WTC11 (cell line): ENCODE results near the gene TSPAN6. TPM values are rescaled to one million over a fixed set of nuclear protein-coding genes. Genes with fewer than 3 reads are reported as not detected.
A peak's percentile ranks its signal among the peaks of the same experiment; 100 is the strongest.

ENCODE experiments used
- ATAC-seq: fragments of 200-7000 bp; cut with Tn5 transposase; 2 replicates; pipeline ENCODE4 v1.10.0; 2021; ENCODE audit warnings: mild to moderate bottlenecking, moderate library complexity
- CTCF ChIA-PET: fragments of 300-600 bp; sonication (Branson Sonifier 250); formaldehyde crosslinking; loops from one replicate; lab custom pipeline; 2021; ENCODE audit warnings: antibody characterized with exemption; lab: Charles Lee
- POLR2A ChIA-PET: fragments of 350-600 bp; sonication (Branson Sonifier 250); formaldehyde crosslinking; loops from one replicate; lab custom pipeline; 2021; ENCODE audit warnings: antibody characterized with exemption; lab: Charles Lee
- DNase-seq: peaks from one replicate; pipeline ENCODE4 v3.0.0; 2021; ENCODE audit warnings: low spot score
- H3K27ac Mint-ChIP-seq: 2 replicates; pipeline ENCODE4 v1.8.0; 2021; ENCODE audit warnings: mixed read lengths
- H3K27me3 Mint-ChIP-seq: 2 replicates; pipeline ENCODE4 v1.8.0; 2021; ENCODE audit warnings: low read depth, mild to moderate bottlenecking, moderate library complexity, mixed read lengths
- H3K36me3 Mint-ChIP-seq: 2 replicates; pipeline ENCODE4 v1.8.0; 2021; ENCODE audit warnings: mixed read lengths
- H3K4me1 Mint-ChIP-seq: 2 replicates; pipeline ENCODE4 v1.8.0; 2022; ENCODE audit warnings: mixed read lengths
- H3K4me3 Mint-ChIP-seq: 2 replicates; pipeline ENCODE4 v1.8.0; 2021; ENCODE audit warnings: mild to moderate bottlenecking, moderate library complexity, mixed read lengths
- H3K9me3 Mint-ChIP-seq: 2 replicates; pipeline ENCODE4 v1.8.0; 2021; ENCODE audit warnings: mixed read lengths
- CREM ChIP-seq: sonication (generic); formaldehyde crosslinking; IDR thresholded peaks from 2 replicates; pipeline ENCODE4 v1.8.1; 2022; ENCODE audit warnings: mild to moderate bottlenecking, missing genetic modification reagents, moderate library complexity
- ELF4 ChIP-seq: sonication (generic); formaldehyde crosslinking; IDR thresholded peaks from 2 replicates; pipeline ENCODE4 v1.8.1; 2022; ENCODE audit warnings: low read depth, mild to moderate bottlenecking, moderate library complexity, missing genetic modification reagents
- EMX1 ChIP-seq: fragments of 250-450 bp; sonication (Bioruptor Pico); IDR thresholded peaks from 2 replicates; pipeline ENCODE4 v1.8.0; 2021; ENCODE audit warnings: mild to moderate bottlenecking
- ETV6 ChIP-seq: sonication (generic); formaldehyde crosslinking; IDR thresholded peaks from 2 replicates; pipeline ENCODE4 v1.8.1; 2022; ENCODE audit warnings: mild to moderate bottlenecking, missing genetic modification reagents
- GTF2I ChIP-seq: fragments of 250-450 bp; sonication (Bioruptor Pico); conservative IDR thresholded peaks from 2 replicates; pipeline ENCODE4 v1.4.0; 2021; ENCODE audit warnings: mild to moderate bottlenecking
- NFATC4 ChIP-seq: fragments of 250-450 bp; sonication (Bioruptor Pico); IDR thresholded peaks from 2 replicates; pipeline ENCODE4 v1.9.0; 2021; ENCODE audit warnings: mild to moderate bottlenecking
- NFE2L1 ChIP-seq: sonication (generic); formaldehyde crosslinking; IDR thresholded peaks from 2 replicates; pipeline ENCODE4 v1.8.1; 2023; ENCODE audit warnings: missing genetic modification reagents
- OVOL2 ChIP-seq: fragments of 250-450 bp; sonication (Bioruptor Pico); IDR thresholded peaks from 2 replicates; pipeline ENCODE4 v1.9.0; 2021; ENCODE audit warnings: mild to moderate bottlenecking, borderline replicate concordance
- RELA ChIP-seq: sonication (generic); formaldehyde crosslinking; IDR thresholded peaks from 2 replicates; pipeline ENCODE4 v1.8.1; 2022; ENCODE audit warnings: missing genetic modification reagents, mild to moderate bottlenecking, borderline replicate concordance
- TEAD1 ChIP-seq: sonication (generic); formaldehyde crosslinking; IDR thresholded peaks from 2 replicates; pipeline ENCODE4 v1.8.0; 2022; ENCODE audit warnings: mild to moderate bottlenecking, missing genetic modification reagents
- USF1 ChIP-seq: sonication (generic); formaldehyde crosslinking; IDR thresholded peaks from 2 replicates; pipeline ENCODE4 v1.8.0; 2022; ENCODE audit warnings: mild to moderate bottlenecking, missing genetic modification reagents
- ZBTB21 ChIP-seq: sonication (generic); formaldehyde crosslinking; IDR thresholded peaks from 2 replicates; pipeline ENCODE4 v1.8.1; 2023; ENCODE audit warnings: mild to moderate bottlenecking, missing genetic modification reagents, borderline replicate concordance
- ZBTB43 ChIP-seq: sonication (generic); formaldehyde crosslinking; IDR thresholded peaks from 2 replicates; pipeline ENCODE4 v1.8.1; 2023; ENCODE audit warnings: mild to moderate bottlenecking, missing genetic modification reagents
- ZNF317 ChIP-seq: sonication (generic); formaldehyde crosslinking; IDR thresholded peaks from 2 replicates; pipeline ENCODE4 v1.8.1; 2023; ENCODE audit warnings: low read depth, mild to moderate bottlenecking, moderate library complexity, missing genetic modification reagents, borderline replicate concordance
- ZNF671 ChIP-seq: fragments of 250-450 bp; sonication (Bioruptor Pico); IDR thresholded peaks from 2 replicates; pipeline ENCODE4 v1.8.0; 2021; ENCODE audit warnings: mild to moderate bottlenecking
- total RNA-seq: library from RNA; stranded (reverse); gene quantifications from 3 replicates; pipeline ENCODE4 v1.2.3, GENCODE V29; 2021
- TF ChIP-seq, protein P1 (sequence below): sonication (generic); formaldehyde crosslinking; IDR thresholded peaks from 2 replicates; pipeline ENCODE4 v1.8.0; 2022; ENCODE audit warnings: mild to moderate bottlenecking, missing genetic modification reagents
- TF ChIP-seq, protein P2 (sequence below): fragments of 250-450 bp; sonication (Bioruptor Pico); IDR thresholded peaks from 2 replicates; pipeline ENCODE4 v1.9.0; 2021; ENCODE audit warnings: mild to moderate bottlenecking
- TF ChIP-seq, protein P3 (sequence below): fragments of 250-450 bp; sonication (Bioruptor Pico); IDR thresholded peaks from 2 replicates; pipeline ENCODE4 v1.9.0; 2021; ENCODE audit warnings: mild to moderate bottlenecking
- TF ChIP-seq, protein P4 (sequence below): sonication (generic); formaldehyde crosslinking; IDR thresholded peaks from 2 replicates; pipeline ENCODE4 v1.8.1; 2022; ENCODE audit warnings: mild to moderate bottlenecking, moderate library complexity, missing genetic modification reagents
- TF ChIP-seq, protein P5 (sequence below): sonication (generic); formaldehyde crosslinking; IDR thresholded peaks from 2 replicates; pipeline ENCODE4 v1.8.1; 2022; ENCODE audit warnings: low read depth, missing genetic modification reagents, borderline replicate concordance
- TF ChIP-seq, protein P6 (sequence below): fragments of 200-600 bp; IDR thresholded peaks from 2 replicates; pipeline ENCODE4 v1.8.0; 2022; ENCODE audit warnings: antibody characterized with exemption

Gene TSPAN6
- total RNA-seq, 1 experiment from 2014 or later = 47.0 TPM

GRCh38 chrX:100643212-100643611 is 6.6 kb upstream of the TSPAN6 start (continued):
- TF ChIP-seq, protein P1, sequence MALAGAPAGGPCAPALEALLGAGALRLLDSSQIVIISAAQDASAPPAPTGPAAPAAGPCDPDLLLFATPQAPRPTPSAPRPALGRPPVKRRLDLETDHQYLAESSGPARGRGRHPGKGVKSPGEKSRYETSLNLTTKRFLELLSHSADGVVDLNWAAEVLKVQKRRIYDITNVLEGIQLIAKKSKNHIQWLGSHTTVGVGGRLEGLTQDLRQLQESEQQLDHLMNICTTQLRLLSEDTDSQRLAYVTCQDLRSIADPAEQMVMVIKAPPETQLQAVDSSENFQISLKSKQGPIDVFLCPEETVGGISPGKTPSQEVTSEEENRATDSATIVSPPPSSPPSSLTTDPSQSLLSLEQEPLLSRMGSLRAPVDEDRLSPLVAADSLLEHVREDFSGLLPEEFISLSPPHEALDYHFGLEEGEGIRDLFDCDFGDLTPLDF (CRISPR knock-in tag) = no peak
- no peak for TF ChIP-seq TEAD1
- TF ChIP-seq RELA (CRISPR knock-in tag) = no peak
- no peak for TF ChIP-seq ZNF671 (CRISPR knock-in tag)
- TF ChIP-seq ZBTB21 (CRISPR knock-in tag) = no peak
- TF ChIP-seq, protein P2, sequence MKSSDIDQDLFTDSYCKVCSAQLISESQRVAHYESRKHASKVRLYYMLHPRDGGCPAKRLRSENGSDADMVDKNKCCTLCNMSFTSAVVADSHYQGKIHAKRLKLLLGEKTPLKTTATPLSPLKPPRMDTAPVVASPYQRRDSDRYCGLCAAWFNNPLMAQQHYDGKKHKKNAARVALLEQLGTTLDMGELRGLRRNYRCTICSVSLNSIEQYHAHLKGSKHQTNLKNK (CRISPR knock-in tag) = no peak
- no peak for TF ChIP-seq ELF4 (CRISPR knock-in tag)
- TF ChIP-seq, protein P3, sequence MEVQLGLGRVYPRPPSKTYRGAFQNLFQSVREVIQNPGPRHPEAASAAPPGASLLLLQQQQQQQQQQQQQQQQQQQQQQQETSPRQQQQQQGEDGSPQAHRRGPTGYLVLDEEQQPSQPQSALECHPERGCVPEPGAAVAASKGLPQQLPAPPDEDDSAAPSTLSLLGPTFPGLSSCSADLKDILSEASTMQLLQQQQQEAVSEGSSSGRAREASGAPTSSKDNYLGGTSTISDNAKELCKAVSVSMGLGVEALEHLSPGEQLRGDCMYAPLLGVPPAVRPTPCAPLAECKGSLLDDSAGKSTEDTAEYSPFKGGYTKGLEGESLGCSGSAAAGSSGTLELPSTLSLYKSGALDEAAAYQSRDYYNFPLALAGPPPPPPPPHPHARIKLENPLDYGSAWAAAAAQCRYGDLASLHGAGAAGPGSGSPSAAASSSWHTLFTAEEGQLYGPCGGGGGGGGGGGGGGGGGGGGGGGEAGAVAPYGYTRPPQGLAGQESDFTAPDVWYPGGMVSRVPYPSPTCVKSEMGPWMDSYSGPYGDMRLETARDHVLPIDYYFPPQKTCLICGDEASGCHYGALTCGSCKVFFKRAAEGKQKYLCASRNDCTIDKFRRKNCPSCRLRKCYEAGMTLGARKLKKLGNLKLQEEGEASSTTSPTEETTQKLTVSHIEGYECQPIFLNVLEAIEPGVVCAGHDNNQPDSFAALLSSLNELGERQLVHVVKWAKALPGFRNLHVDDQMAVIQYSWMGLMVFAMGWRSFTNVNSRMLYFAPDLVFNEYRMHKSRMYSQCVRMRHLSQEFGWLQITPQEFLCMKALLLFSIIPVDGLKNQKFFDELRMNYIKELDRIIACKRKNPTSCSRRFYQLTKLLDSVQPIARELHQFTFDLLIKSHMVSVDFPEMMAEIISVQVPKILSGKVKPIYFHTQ (CRISPR knock-in tag) = no peak

DNA sequence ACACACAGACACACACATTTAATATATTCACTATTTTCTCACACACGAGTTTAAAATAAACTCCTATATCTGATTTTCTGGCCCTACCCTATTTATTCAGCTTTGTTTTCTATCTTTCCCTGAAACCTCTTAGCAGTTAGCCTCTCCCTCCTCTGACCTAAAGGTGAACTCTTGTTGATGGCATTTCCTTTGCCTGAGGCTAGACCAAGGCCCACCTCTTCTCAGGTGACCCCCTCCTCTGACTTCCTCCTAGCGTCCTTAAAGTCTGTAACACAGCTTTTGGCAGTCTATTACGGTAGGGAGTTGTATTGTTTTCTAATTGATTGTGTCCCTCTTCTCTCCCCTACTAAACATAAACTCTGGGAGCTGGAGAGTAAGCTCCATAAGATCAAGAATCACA is 5.7 kb upstream of the TSPAN6 start:
- peak; percentile 80 for ATAC-seq
- no peak overlapping the region for H3K27ac Mint-ChIP-seq
- ChIA-PET POLR2A (no interaction called here), CTCF (no interaction called here)
- TF ChIP-seq NFATC4 (no peak), NFE2L1 (CRISPR knock-in tag) (no peak), USF1 (CRISPR knock-in tag) (no peak), ZBTB43 (no peak), EMX1 (no peak), OVOL2 (CRISPR knock-in tag) (no peak), ETV6 (CRISPR knock-in tag) (no peak), TEAD1 (no peak), ZNF317 (CRISPR knock-in tag) (no peak), GTF2I (CRISPR knock-in tag) (no peak), CREM (CRISPR knock-in tag) (no peak)
- TF ChIP-seq, protein P2 (CRISPR knock-in tag) = no peak
- TF ChIP-seq, protein P3 (CRISPR knock-in tag) = no peak
- TF ChIP-seq, protein P4, sequence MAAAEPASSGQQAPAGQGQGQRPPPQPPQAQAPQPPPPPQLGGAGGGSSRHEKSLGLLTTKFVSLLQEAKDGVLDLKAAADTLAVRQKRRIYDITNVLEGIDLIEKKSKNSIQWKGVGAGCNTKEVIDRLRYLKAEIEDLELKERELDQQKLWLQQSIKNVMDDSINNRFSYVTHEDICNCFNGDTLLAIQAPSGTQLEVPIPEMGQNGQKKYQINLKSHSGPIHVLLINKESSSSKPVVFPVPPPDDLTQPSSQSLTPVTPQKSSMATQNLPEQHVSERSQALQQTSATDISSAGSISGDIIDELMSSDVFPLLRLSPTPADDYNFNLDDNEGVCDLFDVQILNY (CRISPR knock-in tag) = no peak
- TF ChIP-seq, protein P5, sequence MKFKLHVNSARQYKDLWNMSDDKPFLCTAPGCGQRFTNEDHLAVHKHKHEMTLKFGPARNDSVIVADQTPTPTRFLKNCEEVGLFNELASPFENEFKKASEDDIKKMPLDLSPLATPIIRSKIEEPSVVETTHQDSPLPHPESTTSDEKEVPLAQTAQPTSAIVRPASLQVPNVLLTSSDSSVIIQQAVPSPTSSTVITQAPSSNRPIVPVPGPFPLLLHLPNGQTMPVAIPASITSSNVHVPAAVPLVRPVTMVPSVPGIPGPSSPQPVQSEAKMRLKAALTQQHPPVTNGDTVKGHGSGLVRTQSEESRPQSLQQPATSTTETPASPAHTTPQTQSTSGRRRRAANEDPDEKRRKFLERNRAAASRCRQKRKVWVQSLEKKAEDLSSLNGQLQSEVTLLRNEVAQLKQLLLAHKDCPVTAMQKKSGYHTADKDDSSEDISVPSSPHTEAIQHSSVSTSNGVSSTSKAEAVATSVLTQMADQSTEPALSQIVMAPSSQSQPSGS = no peak
- TF ChIP-seq, protein P6, sequence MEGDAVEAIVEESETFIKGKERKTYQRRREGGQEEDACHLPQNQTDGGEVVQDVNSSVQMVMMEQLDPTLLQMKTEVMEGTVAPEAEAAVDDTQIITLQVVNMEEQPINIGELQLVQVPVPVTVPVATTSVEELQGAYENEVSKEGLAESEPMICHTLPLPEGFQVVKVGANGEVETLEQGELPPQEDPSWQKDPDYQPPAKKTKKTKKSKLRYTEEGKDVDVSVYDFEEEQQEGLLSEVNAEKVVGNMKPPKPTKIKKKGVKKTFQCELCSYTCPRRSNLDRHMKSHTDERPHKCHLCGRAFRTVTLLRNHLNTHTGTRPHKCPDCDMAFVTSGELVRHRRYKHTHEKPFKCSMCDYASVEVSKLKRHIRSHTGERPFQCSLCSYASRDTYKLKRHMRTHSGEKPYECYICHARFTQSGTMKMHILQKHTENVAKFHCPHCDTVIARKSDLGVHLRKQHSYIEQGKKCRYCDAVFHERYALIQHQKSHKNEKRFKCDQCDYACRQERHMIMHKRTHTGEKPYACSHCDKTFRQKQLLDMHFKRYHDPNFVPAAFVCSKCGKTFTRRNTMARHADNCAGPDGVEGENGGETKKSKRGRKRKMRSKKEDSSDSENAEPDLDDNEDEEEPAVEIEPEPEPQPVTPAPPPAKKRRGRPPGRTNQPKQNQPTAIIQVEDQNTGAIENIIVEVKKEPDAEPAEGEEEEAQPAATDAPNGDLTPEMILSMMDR = no peak
- peaks cover 32% of the 10 kb centered on the region for H3K4me1 Mint-ChIP-seq
- no peaks in the 10 kb centered on the region for H3K9me3 Mint-ChIP-seq
- peaks cover 3% of the 10 kb centered on the region for H3K27me3 Mint-ChIP-seq
- H3K36me3 Mint-ChIP-seq = no peaks in the 10 kb centered on the region
- H3K4me3 Mint-ChIP-seq = no peak overlapping the region
- DNase-seq = no peak
